ENCODE measurements around the gene STRADA.
"Not testable (repeated sequence)": the region's sequence is repeated elsewhere in the genome, so short reads cannot be mapped to it uniquely, and the experiment has no call there.

The STRADA gene

GRCh38 chr17:63760771-63761539 lies 19.4 kb upstream of the STRADA start:
- FAIRE-seq (no peak), DNase-seq (ENCODE audit: extremely low spot score, insufficient read length, low read depth) (no peak)

GRCh38 chr17:63758428-63758827 lies 16.8 kb upstream of the STRADA start:
- DNase-seq (ENCODE audit: extremely low spot score, insufficient read length, low read depth): no peak
- no peak for FAIRE-seq

GRCh38 chr17:63754046-63754445 lies 12.4 kb upstream of the STRADA start:
- no peak for FAIRE-seq
- no peak for DNase-seq (ENCODE audit: extremely low spot score, insufficient read length, low read depth)

- FAIRE-seq (no peak), DNase-seq (ENCODE audit: extremely low spot score, insufficient read length, low read depth) (no peak)
Observed at GRCh38 chr17:63753215-63753614, 11.6 kb upstream of the STRADA start.

GRCh38 chr17:63752707-63753106 lies 11.1 kb upstream of the STRADA start:
- FAIRE-seq (no peak), DNase-seq (ENCODE audit: extremely low spot score, insufficient read length, low read depth) (no peak)

- DNase-seq (ENCODE audit: extremely low spot score, insufficient read length, low read depth): no peak
- FAIRE-seq: peak; percentile 84
Observed at GRCh38 chr17:63751806-63752205, 10.2 kb upstream of the STRADA start.

GRCh38 chr17:63741143-63741407 lies 524 bp downstream of the STRADA start:
- no peak for FAIRE-seq
- no peak for DNase-seq (ENCODE audit: extremely low spot score, insufficient read length, low read depth)

- DNase-seq (ENCODE audit: extremely low spot score, insufficient read length, low read depth) (no peak), FAIRE-seq (no peak)
Observed at GRCh38 chr17:63740464-63741142, 996 bp downstream of the STRADA start.

- no peak for DNase-seq (ENCODE audit: extremely low spot score, insufficient read length, low read depth)
- FAIRE-seq: no peak
Observed at GRCh38 chr17:63735691-63736090, 5.9 kb downstream of the STRADA start.

GRCh38 chr17:63722403-63722802 lies 19.2 kb downstream of the STRADA start:
- DNase-seq (ENCODE audit: extremely low spot score, insufficient read length, low read depth) (no peak), FAIRE-seq (no peak)

GRCh38 chr17:63720194-63720593 lies 21.4 kb downstream of the STRADA start:
- not testable (repeated sequence) for FAIRE-seq; DNase-seq (ENCODE audit: extremely low spot score, insufficient read length, low read depth)

GRCh38 chr17:63718988-63719387 lies 22.6 kb downstream of the STRADA start:
- FAIRE-seq (no peak), DNase-seq (ENCODE audit: extremely low spot score, insufficient read length, low read depth) (no peak)

GRCh38 chr17:63716426-63716825 lies 25.2 kb downstream of the STRADA start:
- FAIRE-seq (no peak), DNase-seq (ENCODE audit: extremely low spot score, insufficient read length, low read depth) (no peak)

GRCh38 chr17:63714550-63715277 lies 26.9 kb downstream of the STRADA start:
- DNase-seq (ENCODE audit: extremely low spot score, insufficient read length, low read depth) (no peak), FAIRE-seq (no peak)

- no peak for DNase-seq (ENCODE audit: extremely low spot score, insufficient read length, low read depth)
- no peak for FAIRE-seq
Observed at GRCh38 chr17:63709110-63709509, 32.5 kb downstream of the STRADA start.

- DNase-seq (ENCODE audit: extremely low spot score, insufficient read length, low read depth) (no peak), FAIRE-seq (no peak)
Observed at GRCh38 chr17:63707151-63707550, 34.4 kb downstream of the STRADA start.

- no peak for FAIRE-seq
- no peak for DNase-seq (ENCODE audit: extremely low spot score, insufficient read length, low read depth)
Observed at GRCh38 chr17:63706336-63707082, 35.1 kb downstream of the STRADA start.

- DNase-seq (ENCODE audit: extremely low spot score, insufficient read length, low read depth): no peak
- no peak for FAIRE-seq
Observed at GRCh38 chr17:63705657-63706056, 35.9 kb downstream of the STRADA start.

GRCh38 chr17:63704836-63705235 lies 36.8 kb downstream of the STRADA start:
- DNase-seq (ENCODE audit: extremely low spot score, insufficient read length, low read depth) (no peak), FAIRE-seq (no peak)

- FAIRE-seq (no peak), DNase-seq (ENCODE audit: extremely low spot score, insufficient read length, low read depth) (no peak)
Observed at GRCh38 chr17:63704259-63704576, 37.4 kb downstream of the STRADA start.

Data from GM18507 (cell line).